ENCODE measurements around the gene RXFP4. TPM values are rescaled to one million over a fixed set of nuclear protein-coding genes. Genes with fewer than 3 reads are reported as not detected.

Gene RXFP4
- total and polyA plus RNA-seq, 3 donors from 2014 or later = 0.37 to 1.1 TPM; not detected in 1

- intact Hi-C loops (cut with DNase I; ENCODE audit: low total_unique reads) = no loop called here
- H3K4me1 ChIP-seq = peaks cover 24% of the 10 kb centered on the region
- TF ChIP-seq CTCF (IDR thresholded peaks at IDR 0.05) (no peak), POLR2A (IDR thresholded peaks at IDR 0.05) (no peak)
- no peaks in the 10 kb centered on the region for H3K9me3 ChIP-seq
- H3K4me3 ChIP-seq = no peak overlapping the region
- peak; percentile 49 for DNase-seq
- WGBS, 2 donors = 28 to 47% methylated on average over 4 of the region's 4 CpGs
- no peaks in the 10 kb centered on the region for H3K27me3 ChIP-seq
- H3K36me3 ChIP-seq (ENCODE audit: low read depth, missing control alignments) = no peaks in the 10 kb centered on the region
- H3K27ac ChIP-seq = peak overlapping the region; percentile 61 to 63
Observed at GRCh38 chr1:155940482-155940992, 901 bp upstream of the RXFP4 start.

- H3K27me3 ChIP-seq = no peaks in the 10 kb centered on the region
- no peaks in the 10 kb centered on the region for H3K36me3 ChIP-seq (ENCODE audit: low read depth, missing control alignments)
- H3K27ac ChIP-seq = no peak overlapping the region
- no peaks in the 10 kb centered on the region for H3K9me3 ChIP-seq
- no peak overlapping the region for H3K4me3 ChIP-seq
- no peak for TF ChIP-seq POLR2A (IDR thresholded peaks at IDR 0.05)
- TF ChIP-seq CTCF (IDR thresholded peaks at IDR 0.05) = no peak
- no peak for DNase-seq
- H3K4me1 ChIP-seq = peaks cover 24% of the 10 kb centered on the region
- intact Hi-C loops (cut with DNase I; ENCODE audit: low total_unique reads) = no loop called here
- WGBS, 2 donors = 91 to 95% methylated on average over 7 to 26 of the region's 29 CpGs
Observed at GRCh38 chr1:155941845-155942531, 550 bp downstream of the RXFP4 start.

GRCh38 chr1:155942578-155943141 is 1.2 kb downstream of the RXFP4 start:
- WGBS, 2 donors = 85 to 90% methylated on average over 8 to 11 of the region's 11 CpGs
- Histone ChIP-seq H3K36me3 (ENCODE audit: low read depth, missing control alignments) (no peaks in the 10 kb centered on the region), H3K9me3 (no peaks in the 10 kb centered on the region), H3K4me1 (peaks cover 24% of the 10 kb centered on the region), H3K27me3 (no peaks in the 10 kb centered on the region), H3K4me3 (no peak overlapping the region), H3K27ac (no peak overlapping the region)
- intact Hi-C loops (cut with DNase I; ENCODE audit: low total_unique reads) = no loop called here
- no peak for DNase-seq
- TF ChIP-seq CTCF (IDR thresholded peaks at IDR 0.05) (no peak), POLR2A (IDR thresholded peaks at IDR 0.05) (no peak)

- H3K4me1 ChIP-seq = peaks cover 18% of the 10 kb centered on the region
- H3K27me3 ChIP-seq = no peaks in the 10 kb centered on the region
- no peaks in the 10 kb centered on the region for H3K9me3 ChIP-seq
- intact Hi-C loops (cut with DNase I; ENCODE audit: low total_unique reads) = no loop called here
- TF ChIP-seq POLR2A (IDR thresholded peaks at IDR 0.05) = no peak
- no peak for TF ChIP-seq CTCF (IDR thresholded peaks at IDR 0.05)
- H3K4me3 ChIP-seq = no peak overlapping the region
- H3K27ac ChIP-seq = no peak overlapping the region
- DNase-seq = no peak
- no peaks in the 10 kb centered on the region for H3K36me3 ChIP-seq (ENCODE audit: low read depth, missing control alignments)
- 68 to 70% methylated on average over 5 to 6 of the region's 6 CpGs for WGBS, 2 donors
Observed at GRCh38 chr1:155944444-155944799, 3.0 kb downstream of the RXFP4 start.

All from testis (tissue), 3 donors.